Omental fat pad (tissue), 4 donors: Measurements from ENCODE around the gene MRPS5. TPM values are rescaled to one million over a fixed set of nuclear protein-coding genes. Genes with fewer than 3 reads are reported as not detected.

ENCODE experiments used
- ATAC-seq: fragments of 150-250 bp; one replicate; pipeline ENCODE4 v1.9.1; 2016; ENCODE audit warnings: mild to moderate bottlenecking, moderate library complexity; ENCODE audit not compliant: low FRiP score
- DNase-seq: peaks from one replicate; pipeline ENCODE4 v3.0.0-alpha.2; 2019; ENCODE audit warnings: low spot score
- total RNA-seq, 4 donors: library from RNA; depleted of rRNA; stranded (reverse); fragments of >200 nt; gene quantifications; one replicate each; pipeline ENCODE4 v1.1.0, GENCODE V29; 2016
- TF ChIP-seq, protein P1 (sequence below), 3 donors: fragments of 450-650 bp; IDR thresholded peaks; one replicate each; pipeline ENCODE4 v1.5.1; 2016 to 2017; ENCODE audit warnings: antibody characterized with exemption in 3 of 3, mild to moderate bottlenecking in 3 of 3, moderate library complexity in 2 of 3

Gene MRPS5
- total RNA-seq, 4 donors from 2014 or later, result 39.4 to 60.6 (median 47.5) TPM

DNA sequence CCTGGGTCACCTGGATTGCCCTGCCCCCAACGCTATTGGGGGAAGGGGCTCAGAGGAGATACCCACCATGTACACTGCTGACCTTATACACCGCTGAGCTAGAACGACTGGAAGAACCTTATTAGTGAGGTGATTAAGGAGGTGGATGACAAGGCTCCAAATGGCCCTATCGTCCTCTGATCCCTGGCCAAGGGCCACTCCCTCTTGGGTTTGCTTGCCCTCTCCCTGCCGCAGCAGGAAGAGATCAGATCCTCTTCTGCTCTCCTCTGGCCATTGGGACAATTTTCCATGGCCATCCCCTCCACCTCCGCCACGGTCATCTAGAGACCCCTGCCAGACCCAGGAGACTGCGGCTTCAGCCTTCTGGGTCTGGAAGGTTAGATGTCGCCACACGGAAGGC lies 36.8 kb upstream of the MRPS5 start:
- no peak for ATAC-seq
- TF ChIP-seq, protein P1, sequence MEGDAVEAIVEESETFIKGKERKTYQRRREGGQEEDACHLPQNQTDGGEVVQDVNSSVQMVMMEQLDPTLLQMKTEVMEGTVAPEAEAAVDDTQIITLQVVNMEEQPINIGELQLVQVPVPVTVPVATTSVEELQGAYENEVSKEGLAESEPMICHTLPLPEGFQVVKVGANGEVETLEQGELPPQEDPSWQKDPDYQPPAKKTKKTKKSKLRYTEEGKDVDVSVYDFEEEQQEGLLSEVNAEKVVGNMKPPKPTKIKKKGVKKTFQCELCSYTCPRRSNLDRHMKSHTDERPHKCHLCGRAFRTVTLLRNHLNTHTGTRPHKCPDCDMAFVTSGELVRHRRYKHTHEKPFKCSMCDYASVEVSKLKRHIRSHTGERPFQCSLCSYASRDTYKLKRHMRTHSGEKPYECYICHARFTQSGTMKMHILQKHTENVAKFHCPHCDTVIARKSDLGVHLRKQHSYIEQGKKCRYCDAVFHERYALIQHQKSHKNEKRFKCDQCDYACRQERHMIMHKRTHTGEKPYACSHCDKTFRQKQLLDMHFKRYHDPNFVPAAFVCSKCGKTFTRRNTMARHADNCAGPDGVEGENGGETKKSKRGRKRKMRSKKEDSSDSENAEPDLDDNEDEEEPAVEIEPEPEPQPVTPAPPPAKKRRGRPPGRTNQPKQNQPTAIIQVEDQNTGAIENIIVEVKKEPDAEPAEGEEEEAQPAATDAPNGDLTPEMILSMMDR (IDR thresholded peaks at IDR 0.05), result no peak

DNA sequence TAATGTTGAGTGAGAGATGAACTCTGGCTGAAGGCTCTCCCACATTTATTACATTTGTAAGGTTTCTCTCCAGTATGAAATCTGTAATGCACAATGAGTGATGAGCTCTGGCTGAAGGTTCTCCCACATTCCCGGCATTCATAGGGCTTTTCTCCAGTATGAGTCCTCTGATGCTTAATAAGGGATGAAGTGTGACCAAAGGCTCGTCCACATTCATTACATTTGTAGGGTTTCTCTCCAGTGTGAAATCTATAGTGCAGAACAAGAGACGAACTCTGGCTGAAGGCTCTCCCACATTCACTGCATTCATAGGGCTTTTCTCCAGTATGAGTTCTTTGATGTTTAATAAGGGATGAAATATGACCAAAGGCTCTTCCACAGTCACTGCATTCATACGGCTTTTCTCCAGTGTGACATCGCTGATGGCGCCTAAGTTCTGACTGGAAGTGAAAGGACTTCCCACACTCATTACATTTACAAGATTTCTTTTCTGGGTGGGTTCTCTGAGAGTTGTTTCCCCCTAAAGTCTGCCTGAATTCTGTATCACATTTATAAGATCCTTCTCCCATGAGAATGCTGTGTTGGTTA lies 27.9 kb upstream of the MRPS5 start:
- TF ChIP-seq, protein P1 (IDR thresholded peaks at IDR 0.05), result no peak
- no peak for ATAC-seq
- no peak for DNase-seq

More for the DNA sequence above, 36.8 kb upstream of the MRPS5 start:
- DNase-seq, result no peak

DNA sequence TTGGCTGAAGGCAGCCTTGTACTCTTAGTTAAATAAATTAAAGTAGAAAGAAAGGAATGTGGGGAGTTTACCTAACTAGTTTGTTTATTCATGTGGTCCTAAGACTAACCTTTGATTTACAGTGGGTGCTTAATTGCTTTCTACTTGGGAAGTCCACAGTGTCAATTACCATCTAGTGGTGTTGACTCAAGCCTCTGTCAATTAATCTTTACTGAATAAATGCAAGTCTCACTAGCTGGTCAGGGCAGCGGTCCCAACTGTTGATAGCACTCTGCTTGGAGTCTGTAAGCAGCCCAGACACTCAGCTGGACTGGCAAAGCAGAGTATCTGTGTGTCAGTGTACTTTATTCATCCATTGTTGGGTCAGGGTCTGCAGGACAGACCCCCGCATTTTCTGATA lies 22.2 kb upstream of the MRPS5 start:
- no peak for DNase-seq
- no peak for ATAC-seq
- TF ChIP-seq, protein P1 (IDR thresholded peaks at IDR 0.05), result no peak

DNA sequence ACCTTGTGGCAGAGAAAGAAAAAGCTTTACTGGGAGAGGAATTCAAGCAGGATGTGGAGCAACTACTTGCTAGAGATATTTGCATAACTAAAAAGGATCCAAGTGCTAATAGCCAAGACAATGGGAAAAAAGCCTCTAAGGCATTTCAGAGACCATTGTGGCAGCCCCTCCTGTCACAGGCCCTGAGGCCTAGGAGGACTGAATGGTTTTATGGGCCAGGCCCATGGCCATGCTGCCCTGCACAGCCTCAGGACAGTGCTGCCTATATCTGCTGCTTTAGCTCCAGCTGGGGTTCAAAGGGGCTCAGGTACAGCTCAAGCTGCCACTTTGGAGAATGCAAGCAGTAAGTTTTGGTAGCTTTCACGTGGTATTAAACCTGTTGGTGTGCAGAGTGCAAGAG lies 17.1 kb upstream of the MRPS5 start:
- TF ChIP-seq, protein P1 (IDR thresholded peaks at IDR 0.05), result no peak
- no peak for ATAC-seq
- no peak for DNase-seq

DNA sequence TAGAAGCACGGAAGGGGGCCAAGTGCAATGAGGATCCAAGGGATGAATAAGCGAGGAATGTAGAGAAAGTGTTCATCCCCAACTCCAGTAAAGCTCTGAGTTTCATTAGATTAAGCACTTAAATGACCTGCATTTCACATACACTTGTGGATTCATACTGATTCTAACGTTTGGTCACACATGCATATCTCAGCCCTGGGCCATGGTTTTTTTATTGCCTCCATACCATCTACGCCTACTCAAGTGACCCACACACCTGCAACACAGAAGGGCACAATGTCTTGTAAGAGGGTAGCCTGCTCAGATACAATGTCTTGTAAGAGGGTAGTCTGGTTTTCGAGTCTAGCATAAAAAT lies 566 bp upstream of the MRPS5 start:
- TF ChIP-seq, protein P1 (IDR thresholded peaks at IDR 0.05), result no peak
- DNase-seq (no peak), ATAC-seq (no peak)

DNA sequence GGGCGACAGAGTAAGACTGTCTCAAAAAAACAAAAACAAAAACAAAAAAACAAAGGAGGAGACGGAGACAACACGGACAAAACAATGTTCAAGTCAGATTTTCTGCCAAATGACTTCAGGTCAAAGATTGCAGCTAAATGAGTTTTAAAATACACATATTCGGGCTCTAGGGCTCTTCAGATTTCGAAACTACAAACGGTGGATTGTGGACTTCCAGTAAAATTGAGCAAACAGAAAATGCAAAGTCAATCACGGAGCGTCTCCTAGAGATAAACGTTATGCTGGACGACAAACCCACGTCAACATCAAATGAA lies 558 bp downstream of the MRPS5 start:
- DNase-seq (no peak), ATAC-seq (peak; percentile 19)
- TF ChIP-seq, protein P1 (IDR thresholded peaks at IDR 0.05), result no peak

DNA sequence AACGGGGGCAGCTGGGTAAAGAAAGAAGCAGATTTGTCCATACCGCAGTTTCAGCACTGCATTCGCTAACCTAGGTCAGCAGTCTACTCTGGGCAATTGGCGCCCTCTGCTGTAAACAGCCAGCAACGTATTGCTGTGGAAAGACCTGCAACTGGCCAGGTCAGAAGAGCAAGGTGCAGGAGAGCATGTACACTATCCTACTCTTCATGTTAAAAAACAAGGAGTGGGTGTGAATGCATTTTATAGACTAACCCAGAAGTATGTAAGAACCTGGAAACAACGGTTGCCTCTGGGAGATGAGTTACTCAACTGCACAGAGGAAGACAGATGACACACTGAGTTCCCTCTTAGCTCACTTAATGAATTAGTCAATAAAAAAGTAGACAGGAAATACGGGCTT lies 6.2 kb downstream of the MRPS5 start:
- ATAC-seq (peak; percentile 66), DNase-seq (peak; percentile 26)
- TF ChIP-seq, protein P1 (IDR thresholded peaks at IDR 0.05), result no peak
